GM12891 (cell line): Measurements from ENCODE around the gene ZBTB20.

Experiments
- PAX5 ChIP-seq: IDR thresholded peaks from 2 replicates; pipeline ENCODE4 v1.6.1; 2011; ENCODE audit warnings: low read length, moderate library complexity, mild to moderate bottlenecking; ENCODE audit not compliant: insufficient read depth, severe bottlenecking
- POLR2A ChIP-seq: IDR thresholded peaks from 2 replicates; pipeline ENCODE4 v1.6.1; 2011; ENCODE audit warnings: low read depth, low read length, control low read depth
- POLR2AphosphoS5 ChIP-seq: IDR thresholded peaks from 2 replicates; pipeline ENCODE4 v1.6.1; 2011; ENCODE audit warnings: low read depth, low read length, control low read depth
- TAF1 ChIP-seq: IDR thresholded peaks from 2 replicates; pipeline ENCODE4 v1.6.1; 2011; ENCODE audit warnings: low read depth, low read length, control low read depth

GRCh38 chr3:115004201-115005140 is 142.6 kb downstream of the ZBTB20 start:
- TF ChIP-seq POLR2A (no peak), POLR2AphosphoS5 (no peak), TAF1 (no peak), PAX5 (no peak)
